ENCODE measurements around the gene FOXE1. TPM values are rescaled to one million over a fixed set of nuclear protein-coding genes. Genes with fewer than 3 reads are reported as not detected.

Gene FOXE1
- total RNA-seq, 1 donor from 2014 or later = 0.45 TPM

DNA sequence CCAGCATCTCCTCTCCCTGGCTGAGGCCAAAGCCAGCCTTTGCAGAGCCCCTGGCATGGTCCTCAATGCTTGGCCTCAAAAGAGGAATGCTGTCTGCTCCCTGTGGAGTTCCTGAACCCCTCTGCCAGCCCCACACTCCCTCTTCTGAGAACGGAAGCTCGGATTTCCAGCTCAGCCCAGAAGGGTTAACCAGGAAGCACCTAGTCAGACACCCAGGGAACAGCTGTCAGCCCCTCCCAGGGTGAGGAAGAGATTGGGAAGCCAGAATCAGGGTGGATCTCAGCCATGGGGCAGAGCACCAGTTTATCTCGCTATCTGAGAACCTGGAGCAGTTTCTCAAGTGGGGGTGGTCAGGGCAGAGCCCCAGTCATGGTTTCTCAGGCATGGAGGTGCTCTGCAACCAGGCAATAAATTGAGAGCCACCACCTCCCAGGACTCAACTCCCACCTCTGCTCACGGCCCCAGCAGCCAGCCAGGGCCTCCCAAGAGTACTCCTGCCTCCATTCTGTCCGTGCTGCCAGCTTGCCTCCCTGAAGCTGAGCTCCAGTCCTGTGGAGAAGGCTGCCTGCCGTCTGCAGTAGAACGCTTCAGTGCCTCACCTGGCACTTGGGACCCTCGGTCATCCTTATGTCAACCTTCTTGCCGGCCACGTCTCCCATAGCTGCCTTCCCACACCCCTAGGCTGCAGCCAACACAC lies 7.6 kb downstream of the FOXE1 start:
- Histone ChIP-seq H4K20me1 (ENCODE audit: insufficient read depth, low read length) (peaks cover 8% of the 10 kb centered on the region), H3K9me3 (ENCODE audit: insufficient read depth, low read depth, low read length) (peaks cover 6% of the 10 kb centered on the region), H3K36me3 (ENCODE audit: insufficient read depth, low read length) (no peaks in the 10 kb centered on the region), H3K4me1 (ENCODE audit: insufficient read depth, low read length) (peaks cover 4% of the 10 kb centered on the region), H3K4me2 (ENCODE audit: low read length) (no peak overlapping the region), H3K27ac (ENCODE audit: low read depth, low read length) (no peak overlapping the region), H2AFZ (ENCODE audit: low read depth, low read length) (no peak overlapping the region), H3K27me3 (ENCODE audit: insufficient read depth, low read length) (peaks cover 70% of the 10 kb centered on the region), H3K79me2 (ENCODE audit: insufficient read depth, low read length) (no peaks in the 10 kb centered on the region), H3K9ac (ENCODE audit: low read length) (no peak overlapping the region), H3K4me3 (ENCODE audit: insufficient read depth, low read depth, low read length) (no peak overlapping the region)
- H3K9me3 Mint-ChIP-seq (ENCODE audit: unreplicated experiment) = peaks cover 19% of the 10 kb centered on the region
- peaks cover 6% of the 10 kb centered on the region for H3K4me1 Mint-ChIP-seq (ENCODE audit: low read depth, unreplicated experiment)
- DNase-seq (ENCODE audit: low read depth) = no peak
- H3K27me3 Mint-ChIP-seq (ENCODE audit: low read depth, unreplicated experiment) = peaks cover 70% of the 10 kb centered on the region
- H3K36me3 Mint-ChIP-seq (ENCODE audit: low read depth, unreplicated experiment) = no peaks in the 10 kb centered on the region
- TF ChIP-seq, protein P1, sequence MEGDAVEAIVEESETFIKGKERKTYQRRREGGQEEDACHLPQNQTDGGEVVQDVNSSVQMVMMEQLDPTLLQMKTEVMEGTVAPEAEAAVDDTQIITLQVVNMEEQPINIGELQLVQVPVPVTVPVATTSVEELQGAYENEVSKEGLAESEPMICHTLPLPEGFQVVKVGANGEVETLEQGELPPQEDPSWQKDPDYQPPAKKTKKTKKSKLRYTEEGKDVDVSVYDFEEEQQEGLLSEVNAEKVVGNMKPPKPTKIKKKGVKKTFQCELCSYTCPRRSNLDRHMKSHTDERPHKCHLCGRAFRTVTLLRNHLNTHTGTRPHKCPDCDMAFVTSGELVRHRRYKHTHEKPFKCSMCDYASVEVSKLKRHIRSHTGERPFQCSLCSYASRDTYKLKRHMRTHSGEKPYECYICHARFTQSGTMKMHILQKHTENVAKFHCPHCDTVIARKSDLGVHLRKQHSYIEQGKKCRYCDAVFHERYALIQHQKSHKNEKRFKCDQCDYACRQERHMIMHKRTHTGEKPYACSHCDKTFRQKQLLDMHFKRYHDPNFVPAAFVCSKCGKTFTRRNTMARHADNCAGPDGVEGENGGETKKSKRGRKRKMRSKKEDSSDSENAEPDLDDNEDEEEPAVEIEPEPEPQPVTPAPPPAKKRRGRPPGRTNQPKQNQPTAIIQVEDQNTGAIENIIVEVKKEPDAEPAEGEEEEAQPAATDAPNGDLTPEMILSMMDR (IDR thresholded peaks at IDR 0.05; ENCODE audit: insufficient read depth, low read depth, low read length) = no peak
- no peak for TF ChIP-seq EZH2 (IDR thresholded peaks at IDR 0.05; ENCODE audit: insufficient read depth, low read length)
- H3K27ac Mint-ChIP-seq (ENCODE audit: unreplicated experiment) = no peak overlapping the region
- FAIRE-seq = no peak
- H3K4me3 Mint-ChIP-seq (ENCODE audit: unreplicated experiment) = no peak overlapping the region

DNA sequence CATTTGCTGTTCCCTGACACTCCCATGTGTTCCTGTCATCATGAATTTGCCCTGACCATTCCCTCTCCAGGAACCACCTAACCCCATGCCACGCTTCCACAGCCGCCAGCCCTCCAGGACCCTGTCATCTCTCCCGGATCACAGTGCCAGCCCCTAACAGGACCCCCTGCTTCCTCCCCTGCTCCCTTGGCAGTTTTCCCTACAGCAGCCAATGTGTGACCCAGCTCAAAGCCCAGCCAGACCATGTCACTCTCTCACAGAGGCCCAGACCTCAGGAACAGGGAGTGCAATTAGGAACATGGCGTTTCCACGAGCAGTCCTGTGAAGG lies 8.1 kb downstream of the FOXE1 start:
- no peak for DNase-seq (ENCODE audit: low read depth)
- Histone ChIP-seq H2AFZ (ENCODE audit: low read depth, low read length) (no peak overlapping the region), H3K27me3 (ENCODE audit: insufficient read depth, low read length) (peaks cover 65% of the 10 kb centered on the region), H3K4me3 (ENCODE audit: insufficient read depth, low read depth, low read length) (no peak overlapping the region), H3K27ac (ENCODE audit: low read depth, low read length) (no peak overlapping the region), H3K9me3 (ENCODE audit: insufficient read depth, low read depth, low read length) (peaks cover 6% of the 10 kb centered on the region), H3K9ac (ENCODE audit: low read length) (no peak overlapping the region), H3K36me3 (ENCODE audit: insufficient read depth, low read length) (no peaks in the 10 kb centered on the region), H3K4me1 (ENCODE audit: insufficient read depth, low read length) (peaks cover 4% of the 10 kb centered on the region), H4K20me1 (ENCODE audit: insufficient read depth, low read length) (peaks cover 3% of the 10 kb centered on the region), H3K4me2 (ENCODE audit: low read length) (no peak overlapping the region), H3K79me2 (ENCODE audit: insufficient read depth, low read length) (no peaks in the 10 kb centered on the region)
- Mint-ChIP-seq H3K27ac (ENCODE audit: unreplicated experiment) (no peak overlapping the region), H3K4me3 (ENCODE audit: unreplicated experiment) (no peak overlapping the region), H3K27me3 (ENCODE audit: low read depth, unreplicated experiment) (peaks cover 64% of the 10 kb centered on the region), H3K9me3 (ENCODE audit: unreplicated experiment) (peaks cover 19% of the 10 kb centered on the region), H3K36me3 (ENCODE audit: low read depth, unreplicated experiment) (no peaks in the 10 kb centered on the region), H3K4me1 (ENCODE audit: low read depth, unreplicated experiment) (peaks cover 6% of the 10 kb centered on the region)
- TF ChIP-seq, protein P1 (IDR thresholded peaks at IDR 0.05; ENCODE audit: insufficient read depth, low read depth, low read length) = no peak
- no peak for TF ChIP-seq EZH2 (IDR thresholded peaks at IDR 0.05; ENCODE audit: insufficient read depth, low read length)
- no peak for FAIRE-seq

- Histone ChIP-seq H4K20me1 (ENCODE audit: insufficient read depth, low read length) (peaks cover 3% of the 10 kb centered on the region), H3K79me2 (ENCODE audit: insufficient read depth, low read length) (no peaks in the 10 kb centered on the region), H3K4me1 (ENCODE audit: insufficient read depth, low read length) (peaks cover under 1% of the 10 kb centered on the region), H3K4me3 (ENCODE audit: insufficient read depth, low read depth, low read length) (no peak overlapping the region), H3K27me3 (ENCODE audit: insufficient read depth, low read length) (peaks cover 43% of the 10 kb centered on the region), H3K36me3 (ENCODE audit: insufficient read depth, low read length) (no peaks in the 10 kb centered on the region), H3K27ac (ENCODE audit: low read depth, low read length) (no peak overlapping the region), H2AFZ (ENCODE audit: low read depth, low read length) (no peak overlapping the region), H3K9me3 (ENCODE audit: insufficient read depth, low read depth, low read length) (peaks cover 3% of the 10 kb centered on the region), H3K9ac (ENCODE audit: low read length) (no peak overlapping the region), H3K4me2 (ENCODE audit: low read length) (no peak overlapping the region)
- H3K9me3 Mint-ChIP-seq (ENCODE audit: unreplicated experiment) = peaks cover 21% of the 10 kb centered on the region
- FAIRE-seq (no peak), DNase-seq (ENCODE audit: low read depth) (no peak)
- no peak overlapping the region for H3K4me3 Mint-ChIP-seq (ENCODE audit: unreplicated experiment)
- no peak overlapping the region for H3K27ac Mint-ChIP-seq (ENCODE audit: unreplicated experiment)
- H3K36me3 Mint-ChIP-seq (ENCODE audit: low read depth, unreplicated experiment) = no peaks in the 10 kb centered on the region
- no peak for TF ChIP-seq EZH2 (IDR thresholded peaks at IDR 0.05; ENCODE audit: insufficient read depth, low read length)
- TF ChIP-seq, protein P1 (IDR thresholded peaks at IDR 0.05; ENCODE audit: insufficient read depth, low read depth, low read length) = no peak
- peaks cover 3% of the 10 kb centered on the region for H3K4me1 Mint-ChIP-seq (ENCODE audit: low read depth, unreplicated experiment)
- H3K27me3 Mint-ChIP-seq (ENCODE audit: low read depth, unreplicated experiment) = peaks cover 44% of the 10 kb centered on the region
Measured at GRCh38 chr9:97863314-97863713, 10.3 kb downstream of the FOXE1 start.
